ENCODE measurements around the gene TKFC.

DNA sequence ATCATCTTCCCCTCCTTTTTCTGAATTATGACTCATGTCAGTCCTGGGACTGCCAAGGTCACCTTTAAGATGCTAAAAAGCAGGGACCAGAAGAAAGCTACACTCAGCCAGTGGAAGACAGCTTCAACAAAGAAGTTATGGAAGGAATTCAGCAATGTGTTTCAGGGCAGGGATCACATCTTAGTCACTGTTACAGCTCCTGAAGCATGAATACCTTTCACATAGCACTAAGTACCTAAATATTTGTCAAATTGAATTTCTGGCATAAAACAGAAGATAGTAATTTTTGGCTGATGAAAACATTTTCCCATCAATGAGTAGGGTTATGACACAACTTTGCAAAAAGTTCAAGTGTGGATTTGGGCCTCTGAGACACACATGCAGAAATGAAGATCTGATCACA is 5.4 kb upstream of the TKFC start:
- TF ChIP-seq EZH2 (IDR thresholded peaks at IDR 0.05; ENCODE audit: insufficient read depth, poor library complexity, severe bottlenecking) = no peak
- TF ChIP-seq EZH2phosphoT487 (IDR thresholded peaks at IDR 0.05; ENCODE audit: insufficient read depth, low read depth) = no peak
